NOMO-1 treated with dmso at 0.1 percent for 144 hours (cell line): ENCODE data around the gene CASR.
"Not testable (repeated sequence)": the region's sequence is repeated elsewhere in the genome, so short reads cannot be mapped to it uniquely, and the experiment has no call there.

Experiments used
- DNase-seq: peaks from one replicate; lab custom pipeline; 2025; ENCODE audit not compliant: unreplicated experiment; lab: John Stamatoyannopoulos, UW

Gene CASR, protein sequence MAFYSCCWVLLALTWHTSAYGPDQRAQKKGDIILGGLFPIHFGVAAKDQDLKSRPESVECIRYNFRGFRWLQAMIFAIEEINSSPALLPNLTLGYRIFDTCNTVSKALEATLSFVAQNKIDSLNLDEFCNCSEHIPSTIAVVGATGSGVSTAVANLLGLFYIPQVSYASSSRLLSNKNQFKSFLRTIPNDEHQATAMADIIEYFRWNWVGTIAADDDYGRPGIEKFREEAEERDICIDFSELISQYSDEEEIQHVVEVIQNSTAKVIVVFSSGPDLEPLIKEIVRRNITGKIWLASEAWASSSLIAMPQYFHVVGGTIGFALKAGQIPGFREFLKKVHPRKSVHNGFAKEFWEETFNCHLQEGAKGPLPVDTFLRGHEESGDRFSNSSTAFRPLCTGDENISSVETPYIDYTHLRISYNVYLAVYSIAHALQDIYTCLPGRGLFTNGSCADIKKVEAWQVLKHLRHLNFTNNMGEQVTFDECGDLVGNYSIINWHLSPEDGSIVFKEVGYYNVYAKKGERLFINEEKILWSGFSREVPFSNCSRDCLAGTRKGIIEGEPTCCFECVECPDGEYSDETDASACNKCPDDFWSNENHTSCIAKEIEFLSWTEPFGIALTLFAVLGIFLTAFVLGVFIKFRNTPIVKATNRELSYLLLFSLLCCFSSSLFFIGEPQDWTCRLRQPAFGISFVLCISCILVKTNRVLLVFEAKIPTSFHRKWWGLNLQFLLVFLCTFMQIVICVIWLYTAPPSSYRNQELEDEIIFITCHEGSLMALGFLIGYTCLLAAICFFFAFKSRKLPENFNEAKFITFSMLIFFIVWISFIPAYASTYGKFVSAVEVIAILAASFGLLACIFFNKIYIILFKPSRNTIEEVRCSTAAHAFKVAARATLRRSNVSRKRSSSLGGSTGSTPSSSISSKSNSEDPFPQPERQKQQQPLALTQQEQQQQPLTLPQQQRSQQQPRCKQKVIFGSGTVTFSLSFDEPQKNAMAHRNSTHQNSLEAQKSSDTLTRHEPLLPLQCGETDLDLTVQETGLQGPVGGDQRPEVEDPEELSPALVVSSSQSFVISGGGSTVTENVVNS

GRCh38 chr3:122183521-122183892 is at the start of gene CASR:
TSS of gene CASR (plus strand) at chr3:122183668. CDS start at chr3:122254190, 70,522 bp downstream.
- DNase-seq, result no peak

- no peak for DNase-seq
Observed at GRCh38 chr3:122146466-122146865, 37.0 kb upstream of the CASR start.

DNA sequence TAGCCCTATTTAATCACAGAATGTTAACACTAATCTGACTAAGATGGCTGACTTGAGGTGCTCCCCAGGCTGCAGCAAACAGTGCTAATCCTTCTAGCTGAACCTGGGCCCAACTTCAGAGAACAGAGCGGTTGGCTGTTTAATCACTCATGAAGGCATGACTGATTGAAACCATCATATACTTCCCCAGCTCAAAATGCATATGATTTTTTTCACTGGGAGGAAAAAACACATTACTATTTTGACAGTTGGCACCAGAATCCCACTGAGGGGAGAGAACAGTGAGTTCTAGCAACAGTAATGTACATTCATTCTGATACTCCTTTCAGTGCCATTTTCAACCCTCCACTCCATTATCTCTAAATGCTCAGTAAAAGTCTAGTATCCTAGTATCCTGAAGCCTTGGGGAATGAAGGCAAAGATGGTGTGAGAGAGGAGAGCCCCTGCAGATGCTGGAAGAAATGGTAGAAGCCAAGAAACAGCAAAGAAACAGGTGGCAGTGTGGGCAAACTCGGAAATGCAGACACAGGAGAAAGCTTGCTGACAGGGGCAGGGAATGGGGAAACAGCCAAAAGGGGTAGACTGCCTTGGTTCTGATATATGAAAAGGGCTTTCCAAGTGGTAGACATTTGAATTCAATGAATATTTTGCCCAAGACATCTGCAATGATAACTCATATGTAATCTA is 34.4 kb upstream of the CASR start:
- DNase-seq, result no peak

DNA sequence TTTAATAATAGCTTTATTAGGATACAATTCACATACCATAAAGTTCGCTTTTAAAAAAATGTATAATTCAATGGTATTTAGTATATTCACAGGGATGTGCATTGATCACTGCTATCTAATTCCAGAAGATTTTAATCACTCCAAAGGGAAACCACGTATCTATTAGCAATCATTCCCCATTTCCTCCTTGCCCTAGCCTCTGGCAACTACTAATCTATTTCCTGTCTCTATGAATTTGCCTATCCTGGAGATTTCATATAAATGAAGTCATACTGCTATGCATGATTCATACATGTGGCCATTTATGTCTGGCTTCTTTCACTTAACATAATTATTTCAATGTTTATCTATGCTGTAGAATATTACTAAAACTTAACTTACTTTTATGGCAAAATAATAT is 32.0 kb upstream of the CASR start:
- no peak for DNase-seq

DNA sequence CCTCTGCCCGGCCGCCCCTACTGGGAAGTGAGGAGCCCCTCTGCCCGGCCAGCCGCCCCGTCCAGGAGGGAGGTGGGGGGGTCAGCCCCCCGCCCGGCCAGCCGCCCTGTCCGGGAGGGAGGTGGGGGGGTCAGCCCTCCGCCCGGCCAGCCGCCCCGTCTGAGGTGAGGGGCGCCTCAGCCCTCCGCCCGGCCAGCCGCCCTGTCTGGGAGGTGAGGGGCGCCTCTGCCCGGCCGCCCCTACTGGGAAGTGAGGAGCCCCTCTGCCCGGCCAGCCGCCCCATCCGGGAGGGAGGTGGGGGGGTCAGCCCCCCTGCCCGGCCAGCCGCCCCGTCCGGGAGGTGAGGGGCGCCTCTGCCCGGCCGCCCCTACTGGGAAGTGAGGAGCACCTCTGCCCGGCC is 18.5 kb upstream of the CASR start:
- DNase-seq, result not testable (repeated sequence)

- DNase-seq, result no peak
Observed at GRCh38 chr3:122167630-122168029, 15.8 kb upstream of the CASR start.

- DNase-seq, result no peak
Observed at GRCh38 chr3:122168044-122168443, 15.4 kb upstream of the CASR start.

DNA sequence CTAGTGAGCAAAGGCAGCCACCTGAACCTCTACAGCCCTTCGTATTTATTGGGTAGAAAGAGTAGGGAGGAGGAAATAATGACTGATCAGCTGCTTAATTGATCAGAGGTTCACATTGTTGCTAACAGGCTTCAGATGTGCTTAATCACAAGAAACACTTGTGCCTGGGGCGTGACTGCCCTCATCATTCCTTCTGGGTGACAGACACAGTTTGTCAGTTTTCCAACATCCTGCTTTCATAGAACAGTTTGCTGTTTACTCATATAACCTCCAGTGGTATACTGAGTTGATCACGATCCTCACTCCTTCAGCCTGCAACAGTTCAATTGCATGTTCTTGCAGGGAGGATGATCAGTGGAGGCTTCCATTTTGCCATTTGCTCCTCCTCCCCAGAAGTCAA is 13.6 kb upstream of the CASR start:
- no peak for DNase-seq

- not testable (repeated sequence) for DNase-seq
Observed at GRCh38 chr3:122171361-122171760, 12.1 kb upstream of the CASR start.

- no peak for DNase-seq
Observed at GRCh38 chr3:122178711-122179110, 4.8 kb upstream of the CASR start.

- DNase-seq, result no peak
Observed at GRCh38 chr3:122183893-122184590, 574 bp downstream of the CASR start.

- DNase-seq, result no peak
Observed at GRCh38 chr3:122184591-122184929, 1.1 kb downstream of the CASR start.

- DNase-seq, result no peak
Observed at GRCh38 chr3:122186372-122186771, 2.9 kb downstream of the CASR start.

GRCh38 chr3:122188737-122189136 is 5.3 kb downstream of the CASR start:
- DNase-seq, result no peak

DNA sequence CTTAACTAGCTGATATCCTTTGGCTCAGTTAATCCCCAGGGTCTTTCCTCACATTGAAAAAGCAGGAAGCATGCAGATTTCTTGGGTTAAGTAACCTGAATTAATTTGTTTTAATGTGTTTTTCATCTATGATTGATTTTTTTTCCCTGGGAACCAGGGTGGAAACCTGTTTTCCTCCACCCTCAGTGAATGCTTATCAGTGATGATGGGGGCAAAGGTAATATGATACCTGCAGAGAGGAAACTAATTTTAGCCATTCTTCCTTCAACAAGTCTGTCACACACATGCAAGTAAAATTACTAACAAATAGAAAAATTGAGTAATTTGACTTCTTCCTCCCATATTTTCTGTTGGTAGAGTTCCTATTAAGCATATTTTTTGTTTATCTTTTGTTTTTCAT is 5.9 kb downstream of the CASR start:
- DNase-seq, result no peak

DNA sequence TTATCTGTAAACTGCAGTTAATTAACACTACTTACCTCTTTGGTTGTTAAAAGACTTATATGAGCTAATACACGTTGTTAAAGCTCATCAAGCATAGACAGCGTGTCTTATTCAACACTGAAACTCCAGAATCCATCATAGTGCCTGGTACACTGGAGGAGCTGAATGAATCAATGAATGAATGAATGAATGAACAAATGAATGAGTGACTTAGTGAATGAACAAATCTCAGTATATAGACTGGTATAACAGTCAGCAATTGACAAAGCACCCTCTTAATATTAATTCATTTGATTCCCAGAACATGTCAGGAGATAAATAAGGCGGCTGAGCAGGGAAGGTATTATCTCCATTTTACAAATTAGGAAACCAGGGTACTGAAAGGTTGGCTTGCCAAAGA is 7.1 kb downstream of the CASR start:
- no peak for DNase-seq

- no peak for DNase-seq
Observed at GRCh38 chr3:122198966-122199365, 15.5 kb downstream of the CASR start.

DNA sequence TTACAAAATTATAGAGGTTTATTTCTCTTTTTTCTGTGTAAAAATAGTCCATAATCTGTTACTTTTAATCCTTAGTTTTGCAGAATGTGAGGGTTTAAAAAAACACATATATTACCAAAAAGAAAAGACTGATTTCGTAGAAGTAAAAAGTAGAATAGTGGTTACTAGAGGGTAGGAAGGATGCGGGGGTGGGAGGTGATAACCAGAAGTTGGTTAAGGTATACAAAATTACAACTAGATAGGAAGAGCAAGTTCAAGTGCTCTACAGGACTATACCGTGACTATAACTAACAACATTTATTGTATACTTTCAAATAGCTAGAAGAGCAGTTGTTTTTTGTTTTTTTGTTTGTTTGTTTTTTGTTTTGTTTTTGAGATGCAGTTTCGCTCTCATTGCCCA is 16.1 kb downstream of the CASR start:
- no peak for DNase-seq

DNA sequence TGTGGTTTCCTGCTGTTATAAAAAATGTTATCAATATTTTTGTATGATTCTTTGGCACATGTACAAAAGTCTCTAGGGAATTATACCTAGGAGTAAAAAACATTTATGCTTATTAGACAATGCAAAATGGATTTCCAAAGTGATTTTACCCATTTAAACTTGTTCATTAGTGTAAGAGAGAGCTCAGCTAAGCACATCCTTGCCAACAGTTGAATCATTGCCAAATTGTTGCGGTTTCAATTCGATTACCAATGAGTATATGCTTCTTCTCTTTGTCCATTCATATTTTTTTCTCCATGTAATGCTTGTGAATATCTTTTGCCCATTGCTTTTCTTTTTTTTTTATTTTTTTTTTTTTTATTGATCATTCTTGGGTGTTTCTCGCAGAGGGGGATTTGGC is 17.2 kb downstream of the CASR start:
- no peak for DNase-seq

DNA sequence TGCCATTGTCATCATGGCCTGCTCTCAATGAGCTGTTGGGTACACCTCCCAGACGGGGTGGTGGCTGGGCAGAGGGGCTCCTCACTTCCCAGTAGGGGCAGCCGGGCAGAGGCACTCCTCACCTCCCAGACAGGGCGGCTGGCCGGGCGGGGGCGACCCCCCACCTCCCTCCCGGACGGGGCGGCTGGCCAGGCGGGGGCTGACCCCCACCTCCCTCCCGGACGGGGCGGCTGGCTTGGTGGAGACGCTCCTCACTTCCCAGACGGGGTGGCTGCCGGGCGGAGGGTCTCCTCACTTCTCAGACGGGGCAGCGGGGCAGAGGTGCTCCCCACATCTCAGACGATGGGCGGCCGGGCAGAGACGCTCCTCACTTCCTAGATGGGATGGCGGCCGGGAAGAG is 18.0 kb downstream of the CASR start:
- not testable (repeated sequence) for DNase-seq

DNA sequence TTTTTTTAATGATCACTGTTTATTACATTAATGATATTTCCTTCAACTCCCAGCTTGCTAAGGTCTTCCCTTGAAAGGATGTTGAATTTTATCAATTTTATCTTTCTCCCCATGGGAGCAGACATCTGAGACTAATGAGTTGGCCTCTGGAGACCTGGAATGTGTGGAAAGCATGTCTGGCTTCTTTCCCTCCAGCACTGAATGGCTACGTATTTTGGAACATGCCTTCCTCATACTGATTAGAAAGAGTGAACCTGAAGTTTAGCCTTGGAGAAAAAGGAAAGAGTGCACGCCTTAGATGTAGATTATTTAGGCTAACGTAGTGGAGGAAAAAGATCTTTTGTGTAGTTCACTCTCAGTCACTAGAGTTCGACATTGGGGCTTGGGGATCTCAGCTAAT is 25.1 kb downstream of the CASR start:
- no peak for DNase-seq
